ENCODE measurements around the gene NUCB1.

- no peak for TF ChIP-seq CTCF (IDR thresholded peaks at IDR 0.05; ENCODE audit: insufficient read depth, low read length, poor library complexity, severe bottlenecking)
- TF ChIP-seq EZH2phosphoT487 (conservative IDR thresholded peaks at IDR 0.05; ENCODE audit: low read length): no peak
These were observed 54.0 kb downstream of the NUCB1 start for GRCh38 chr19:48953990-48954594.
